DND-41 (cell line): ENCODE measurements around the gene TMEM248.
"Not testable (repeated sequence)": the region's sequence is repeated elsewhere in the genome, so short reads cannot be mapped to it uniquely, and the experiment has no call there.

ENCODE experiments used
- EZH2 ChIP-seq: IDR thresholded peaks from 3 replicates; pipeline ENCODE4 v1.6.1; 2012; ENCODE audit warnings: borderline replicate concordance, low read depth, mild to moderate bottlenecking, moderate library complexity, low read length, inconsistent platforms; ENCODE audit not compliant: severe bottlenecking
- TF ChIP-seq, protein P1 (sequence below): IDR thresholded peaks from 2 replicates; pipeline ENCODE4 v1.5.1; 2012; ENCODE audit warnings: borderline replicate concordance, low read length, moderate library complexity, mild to moderate bottlenecking; ENCODE audit not compliant: poor library complexity, severe bottlenecking; ENCODE audit errors: extremely low read depth

DNA sequence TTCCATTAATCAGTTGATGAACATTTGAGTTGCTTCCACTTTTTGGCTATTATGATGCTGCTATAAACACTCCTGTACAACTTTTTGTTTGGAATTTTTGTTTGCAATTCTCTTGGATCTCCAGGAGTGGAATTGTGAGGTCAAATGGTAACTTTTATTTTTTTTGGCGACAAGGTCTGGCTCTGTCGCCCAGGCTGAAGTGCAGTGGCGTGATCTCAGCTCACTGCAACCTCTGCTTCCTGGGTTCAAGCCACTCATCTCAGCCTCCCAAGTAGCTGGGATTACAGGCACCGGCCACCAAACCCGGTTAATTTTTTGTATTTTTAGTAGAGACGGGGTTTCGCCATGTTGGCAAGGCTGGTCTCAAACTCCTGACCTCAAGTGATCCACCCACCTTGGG lies 3.1 kb upstream of the TMEM248 start:
- not testable (repeated sequence) for TF ChIP-seq EZH2
- TF ChIP-seq, protein P1, sequence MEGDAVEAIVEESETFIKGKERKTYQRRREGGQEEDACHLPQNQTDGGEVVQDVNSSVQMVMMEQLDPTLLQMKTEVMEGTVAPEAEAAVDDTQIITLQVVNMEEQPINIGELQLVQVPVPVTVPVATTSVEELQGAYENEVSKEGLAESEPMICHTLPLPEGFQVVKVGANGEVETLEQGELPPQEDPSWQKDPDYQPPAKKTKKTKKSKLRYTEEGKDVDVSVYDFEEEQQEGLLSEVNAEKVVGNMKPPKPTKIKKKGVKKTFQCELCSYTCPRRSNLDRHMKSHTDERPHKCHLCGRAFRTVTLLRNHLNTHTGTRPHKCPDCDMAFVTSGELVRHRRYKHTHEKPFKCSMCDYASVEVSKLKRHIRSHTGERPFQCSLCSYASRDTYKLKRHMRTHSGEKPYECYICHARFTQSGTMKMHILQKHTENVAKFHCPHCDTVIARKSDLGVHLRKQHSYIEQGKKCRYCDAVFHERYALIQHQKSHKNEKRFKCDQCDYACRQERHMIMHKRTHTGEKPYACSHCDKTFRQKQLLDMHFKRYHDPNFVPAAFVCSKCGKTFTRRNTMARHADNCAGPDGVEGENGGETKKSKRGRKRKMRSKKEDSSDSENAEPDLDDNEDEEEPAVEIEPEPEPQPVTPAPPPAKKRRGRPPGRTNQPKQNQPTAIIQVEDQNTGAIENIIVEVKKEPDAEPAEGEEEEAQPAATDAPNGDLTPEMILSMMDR: not testable (repeated sequence)
